ENCODE results near the gene C19orf38.
A peak's percentile ranks its signal among the peaks of the same experiment; 100 is the strongest.
"Not testable (repeated sequence)": the region's sequence is repeated elsewhere in the genome, so short reads cannot be mapped to it uniquely, and the experiment has no call there.

C19orf38 gene

DNA sequence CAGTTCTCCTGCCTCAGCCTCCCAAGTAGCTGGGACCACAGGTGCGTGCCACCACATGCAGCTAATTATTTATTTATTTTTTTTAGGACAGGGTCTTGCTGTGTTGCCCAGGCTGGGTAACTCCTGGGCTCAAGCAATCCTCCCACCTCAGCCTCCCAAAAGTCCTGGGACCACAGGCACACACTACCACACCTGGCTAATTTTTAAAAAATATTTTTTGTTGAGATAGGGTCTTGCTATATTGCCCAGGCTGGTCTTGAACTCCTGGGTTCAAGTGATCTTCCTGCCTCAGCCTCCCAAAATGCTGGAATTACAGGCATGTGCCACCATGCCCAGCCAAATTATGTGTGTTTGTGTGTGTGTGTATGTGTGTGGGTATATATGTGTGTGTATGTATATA, 8.7 kb downstream of the C19orf38 start:
- not testable (repeated sequence) for H3K4me3 Mint-ChIP-seq, ATAC-seq, H3K27me3 Mint-ChIP-seq, DNase-seq, H3K4me1 Mint-ChIP-seq, H3K27ac Mint-ChIP-seq, H3K9me3 Mint-ChIP-seq

- no peak overlapping the region for H3K4me3 Mint-ChIP-seq
- peaks cover 5% of the 10 kb centered on the region for H3K4me1 Mint-ChIP-seq
- H3K27ac Mint-ChIP-seq = peak overlapping the region; percentile 75 to 83
- ATAC-seq (peak; percentile 50), DNase-seq (peak; percentile 47 to 52)
- H3K27me3 Mint-ChIP-seq = no peaks in the 10 kb centered on the region
- H3K9me3 Mint-ChIP-seq = no peaks in the 10 kb centered on the region
Observed at GRCh38 chr19:10858204-10858828, 10.1 kb downstream of the C19orf38 start.

GRCh38 chr19:10861103-10861651, 13.0 kb downstream of the C19orf38 start:
- peaks cover 18% of the 10 kb centered on the region for H3K4me1 Mint-ChIP-seq
- no peaks in the 10 kb centered on the region for H3K9me3 Mint-ChIP-seq
- H3K27ac Mint-ChIP-seq = no peak overlapping the region
- ATAC-seq (no peak), DNase-seq (peak; percentile 34 to 38)
- no peaks in the 10 kb centered on the region for H3K27me3 Mint-ChIP-seq
- H3K4me3 Mint-ChIP-seq = no peak overlapping the region

- no peak for DNase-seq
- no peak overlapping the region for H3K27ac Mint-ChIP-seq
- H3K4me1 Mint-ChIP-seq = peaks cover 18% of the 10 kb centered on the region
- no peak overlapping the region for H3K4me3 Mint-ChIP-seq
- H3K9me3 Mint-ChIP-seq = no peaks in the 10 kb centered on the region
- no peak for ATAC-seq
- H3K27me3 Mint-ChIP-seq = no peaks in the 10 kb centered on the region
Observed at GRCh38 chr19:10862561-10863106, 14.4 kb downstream of the C19orf38 start.

DNA sequence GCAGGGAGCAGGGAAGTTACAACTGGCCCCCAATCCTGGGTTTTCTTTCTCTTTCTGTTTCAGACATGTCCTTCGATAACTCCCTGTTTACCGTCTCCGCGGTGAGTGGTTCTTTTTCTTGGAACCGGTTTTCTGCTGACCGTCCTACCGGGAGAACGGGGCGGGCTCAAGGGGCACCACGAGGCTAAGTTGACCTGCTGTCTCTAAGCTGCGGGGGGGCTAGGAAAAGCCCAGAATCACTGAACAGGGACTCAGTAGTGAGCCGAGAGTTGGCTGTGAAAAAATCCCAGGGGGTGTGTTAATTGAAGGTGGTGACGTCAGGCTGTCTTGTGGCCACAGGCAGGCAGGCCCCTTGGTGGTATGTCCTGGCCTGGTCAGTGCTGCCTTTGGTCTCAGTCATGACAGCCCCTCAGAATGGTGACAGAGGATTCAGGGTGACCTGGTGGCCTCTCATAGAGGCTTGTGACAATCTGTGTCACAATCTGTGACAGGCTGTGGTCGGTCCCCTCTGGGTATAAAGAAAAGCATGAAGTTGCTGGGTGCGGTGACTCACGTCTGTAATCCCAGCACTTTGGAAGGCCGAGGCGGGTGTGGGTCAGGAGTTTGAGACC, 15.0 kb downstream of the C19orf38 start:
- Mint-ChIP-seq H3K27ac (no peak overlapping the region), H3K4me3 (no peak overlapping the region), H3K9me3 (no peaks in the 10 kb centered on the region), H3K27me3 (no peaks in the 10 kb centered on the region), H3K4me1 (peaks cover 24% of the 10 kb centered on the region)
- ATAC-seq (no peak), DNase-seq (no peak)

DNA sequence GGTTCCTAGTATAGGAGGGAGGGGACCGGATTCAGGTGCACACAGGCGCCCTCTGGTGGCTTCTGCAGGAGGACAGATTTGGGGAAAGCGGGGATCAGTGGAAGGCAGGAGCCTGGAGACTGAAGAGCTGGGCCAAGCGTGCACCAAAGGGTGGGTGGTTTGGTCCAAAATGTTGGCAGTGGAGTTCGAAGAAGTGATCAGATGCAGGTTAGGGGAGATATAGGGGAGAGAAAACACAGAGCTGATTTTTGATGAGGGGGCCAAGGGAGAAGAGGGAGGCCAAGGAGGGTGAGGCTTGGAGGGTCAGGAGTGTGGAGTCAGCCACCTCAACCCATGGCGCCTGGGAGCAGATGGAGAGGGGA, 16.3 kb downstream of the C19orf38 start:
- H3K27ac Mint-ChIP-seq = no peak overlapping the region
- H3K9me3 Mint-ChIP-seq = no peaks in the 10 kb centered on the region
- ATAC-seq = peak; percentile 91
- H3K27me3 Mint-ChIP-seq = no peaks in the 10 kb centered on the region
- peak; percentile 74 to 81 for DNase-seq
- H3K4me1 Mint-ChIP-seq = peaks cover 32% of the 10 kb centered on the region
- H3K4me3 Mint-ChIP-seq = peak overlapping the region in 1 of 2 donors; percentile 50

GRCh38 chr19:10866495-10866894, 18.3 kb downstream of the C19orf38 start:
- ATAC-seq (no peak), DNase-seq (no peak)
- H3K4me3 Mint-ChIP-seq = no peak overlapping the region
- H3K27ac Mint-ChIP-seq = no peak overlapping the region
- no peaks in the 10 kb centered on the region for H3K27me3 Mint-ChIP-seq
- peaks cover 46% of the 10 kb centered on the region for H3K4me1 Mint-ChIP-seq
- no peaks in the 10 kb centered on the region for H3K9me3 Mint-ChIP-seq

- H3K4me1 Mint-ChIP-seq = peaks cover 54% of the 10 kb centered on the region
- no peak for ATAC-seq
- H3K27me3 Mint-ChIP-seq = no peaks in the 10 kb centered on the region
- H3K27ac Mint-ChIP-seq = no peak overlapping the region
- H3K9me3 Mint-ChIP-seq = no peaks in the 10 kb centered on the region
- DNase-seq = peak in 1 of 2 donors; percentile 21
- peak overlapping the region in 1 of 2 donors; percentile 25 for H3K4me3 Mint-ChIP-seq
Observed at GRCh38 chr19:10868872-10869547, 20.8 kb downstream of the C19orf38 start.

DNA sequence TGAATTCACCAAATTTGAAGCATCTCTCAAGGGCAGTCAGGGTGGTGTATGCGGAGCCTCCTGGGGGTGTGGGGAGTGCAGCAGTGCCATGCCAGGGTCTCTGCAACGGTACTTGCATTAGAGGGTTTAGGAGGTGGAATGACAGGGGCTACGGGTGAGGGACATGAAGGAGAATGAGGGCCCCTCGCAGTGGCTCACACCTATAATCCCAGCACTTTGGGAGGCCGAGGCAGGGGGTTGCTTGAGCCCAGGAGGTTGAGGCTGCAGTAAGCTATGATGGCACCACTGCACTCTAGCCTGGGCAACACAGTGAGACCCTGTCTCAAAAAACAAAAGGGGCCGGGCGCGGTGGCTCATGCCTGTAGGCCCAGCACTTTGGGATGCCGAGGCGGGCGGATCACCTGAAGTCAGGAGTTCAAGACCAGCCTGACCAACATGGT, 21.7 kb downstream of the C19orf38 start:
- H3K4me1 Mint-ChIP-seq = peaks cover 52% of the 10 kb centered on the region
- ATAC-seq, H3K27me3 Mint-ChIP-seq, H3K9me3 Mint-ChIP-seq: not testable (repeated sequence)
- peak overlapping the region; percentile 73 to 77 for H3K4me3 Mint-ChIP-seq
- peak in 1 of 2 donors; percentile 34 for DNase-seq
- peak overlapping the region; percentile 63 to 84 for H3K27ac Mint-ChIP-seq

GRCh38 chr19:10870501-10870954, 22.3 kb downstream of the C19orf38 start:
- Mint-ChIP-seq H3K4me3 (peak overlapping the region; percentile 73 to 77), H3K9me3 (no peaks in the 10 kb centered on the region), H3K27me3 (no peaks in the 10 kb centered on the region), H3K27ac (peak overlapping the region; percentile 59 to 84), H3K4me1 (peaks cover 59% of the 10 kb centered on the region)
- no peak for ATAC-seq
- DNase-seq = no peak

DNA sequence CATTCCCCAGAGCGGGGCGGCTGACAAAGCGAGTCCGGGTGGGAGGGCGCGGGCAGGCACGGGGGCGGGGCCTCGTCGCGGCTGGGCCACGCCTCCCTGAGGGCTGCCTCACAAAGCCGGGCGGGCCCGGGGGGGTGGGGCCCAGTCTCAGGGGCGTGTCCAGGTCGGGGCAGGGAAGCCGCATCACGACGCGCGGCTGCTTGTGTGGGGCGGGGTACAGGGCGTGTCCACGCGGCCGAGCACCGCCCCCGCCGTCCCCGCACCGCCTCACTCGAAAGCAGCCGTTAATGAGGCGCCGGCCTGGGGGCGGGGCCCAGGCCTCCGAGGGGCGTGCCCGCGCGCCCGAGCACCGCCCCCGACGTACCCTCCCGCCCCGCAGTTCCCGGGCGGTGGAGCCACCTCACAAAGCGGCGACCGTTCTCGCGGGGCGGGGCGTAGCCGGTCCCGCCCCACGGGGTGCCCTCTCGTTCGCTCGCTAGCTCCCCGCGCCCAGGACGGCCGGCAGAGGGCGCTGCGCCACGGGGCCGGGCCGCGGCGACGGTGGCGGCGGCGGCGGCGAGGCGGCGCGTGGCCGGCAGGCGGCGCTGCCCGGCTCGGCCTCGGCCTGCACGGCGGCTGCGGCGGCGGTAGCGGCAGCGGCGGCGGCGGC, 22.9 kb downstream of the C19orf38 start, which contains the start of gene CARM1:
Gene CARM1 (plus strand): TSS at position 599 of the 649 bp plus-strand sequence. CDS start 150 bp downstream, outside the sequence.
- no peaks in the 10 kb centered on the region for H3K27me3 Mint-ChIP-seq
- DNase-seq (peak; percentile 99 to 100), ATAC-seq (peak; percentile 89)
- H3K4me1 Mint-ChIP-seq = peaks cover 64% of the 10 kb centered on the region
- peak within 1 kb of the TSS; percentile 77 to 83 for H3K4me3 Mint-ChIP-seq
- peak within 1 kb of the TSS; percentile 59 to 89 for H3K27ac Mint-ChIP-seq
- no peaks in the 10 kb centered on the region for H3K9me3 Mint-ChIP-seq

GRCh38 chr19:10871711-10872545, 23.7 kb downstream of the C19orf38 start:
- Mint-ChIP-seq H3K9me3 (no peaks in the 10 kb centered on the region), H3K27me3 (no peaks in the 10 kb centered on the region), H3K4me3 (peak overlapping the region; percentile 77 to 83), H3K27ac (peak overlapping the region; percentile 52 to 89), H3K4me1 (peaks cover 73% of the 10 kb centered on the region)
- peak; percentile 11 for ATAC-seq
- peak; percentile 47 to 51 for DNase-seq

DNA sequence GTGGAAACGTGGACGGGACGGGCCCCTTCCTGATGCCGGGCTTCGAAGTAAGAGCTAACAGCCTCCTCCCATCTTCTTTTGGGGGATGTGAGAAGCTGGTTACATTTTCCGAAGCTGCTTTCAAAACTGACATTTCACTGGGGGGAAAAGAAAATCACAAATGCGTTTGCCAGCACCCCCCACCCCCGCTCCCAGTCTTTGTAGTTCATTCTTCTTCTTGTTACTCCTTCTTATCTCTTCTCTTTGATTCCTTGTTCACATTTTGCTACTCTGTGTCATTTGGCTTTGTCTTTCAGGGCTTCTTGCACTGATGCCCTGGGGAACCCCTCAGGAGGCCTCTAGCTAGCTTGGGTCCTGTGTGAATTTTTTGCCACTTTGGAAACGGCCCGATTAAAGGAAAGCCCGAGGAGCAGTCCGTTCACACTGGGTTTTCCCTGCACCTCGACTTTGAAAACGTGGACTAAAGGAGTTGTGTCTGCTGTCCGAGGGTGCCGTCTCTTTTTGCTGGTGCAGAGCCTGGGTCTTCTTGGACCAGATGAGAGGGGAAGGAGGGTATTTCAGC, 24.4 kb downstream of the C19orf38 start:
- no peaks in the 10 kb centered on the region for H3K9me3 Mint-ChIP-seq
- ATAC-seq = no peak
- peak overlapping the region; percentile 77 to 83 for H3K4me3 Mint-ChIP-seq
- H3K4me1 Mint-ChIP-seq = peaks cover 77% of the 10 kb centered on the region
- peak in 1 of 2 donors; percentile 20 for DNase-seq
- no peaks in the 10 kb centered on the region for H3K27me3 Mint-ChIP-seq
- peak overlapping the region; percentile 52 to 89 for H3K27ac Mint-ChIP-seq

GRCh38 chr19:10874024-10874423, 25.8 kb downstream of the C19orf38 start:
- Mint-ChIP-seq H3K27ac (no peak overlapping the region), H3K4me3 (peak overlapping the region in 1 of 2 donors; percentile 63), H3K4me1 (peaks cover 79% of the 10 kb centered on the region), H3K27me3 (no peaks in the 10 kb centered on the region), H3K9me3 (no peaks in the 10 kb centered on the region)
- DNase-seq (no peak), ATAC-seq (no peak)
